GM19397 (cell line): ENCODE results near the gene SLC12A6.
A peak's percentile ranks its signal among the peaks of the same experiment; 100 is the strongest.
"Not testable (repeated sequence)": the region's sequence is repeated elsewhere in the genome, so short reads cannot be mapped to it uniquely, and the experiment has no call there.

ENCODE experiments used
- ATAC-seq: cut with Tn5 transposase; IDR thresholded peaks from one replicate; pipeline ENCODE4 v1.9.1; 2021; ENCODE audit warnings: mild to moderate bottlenecking, moderate library complexity; ENCODE audit not compliant: unreplicated experiment

The SLC12A6 gene

DNA sequence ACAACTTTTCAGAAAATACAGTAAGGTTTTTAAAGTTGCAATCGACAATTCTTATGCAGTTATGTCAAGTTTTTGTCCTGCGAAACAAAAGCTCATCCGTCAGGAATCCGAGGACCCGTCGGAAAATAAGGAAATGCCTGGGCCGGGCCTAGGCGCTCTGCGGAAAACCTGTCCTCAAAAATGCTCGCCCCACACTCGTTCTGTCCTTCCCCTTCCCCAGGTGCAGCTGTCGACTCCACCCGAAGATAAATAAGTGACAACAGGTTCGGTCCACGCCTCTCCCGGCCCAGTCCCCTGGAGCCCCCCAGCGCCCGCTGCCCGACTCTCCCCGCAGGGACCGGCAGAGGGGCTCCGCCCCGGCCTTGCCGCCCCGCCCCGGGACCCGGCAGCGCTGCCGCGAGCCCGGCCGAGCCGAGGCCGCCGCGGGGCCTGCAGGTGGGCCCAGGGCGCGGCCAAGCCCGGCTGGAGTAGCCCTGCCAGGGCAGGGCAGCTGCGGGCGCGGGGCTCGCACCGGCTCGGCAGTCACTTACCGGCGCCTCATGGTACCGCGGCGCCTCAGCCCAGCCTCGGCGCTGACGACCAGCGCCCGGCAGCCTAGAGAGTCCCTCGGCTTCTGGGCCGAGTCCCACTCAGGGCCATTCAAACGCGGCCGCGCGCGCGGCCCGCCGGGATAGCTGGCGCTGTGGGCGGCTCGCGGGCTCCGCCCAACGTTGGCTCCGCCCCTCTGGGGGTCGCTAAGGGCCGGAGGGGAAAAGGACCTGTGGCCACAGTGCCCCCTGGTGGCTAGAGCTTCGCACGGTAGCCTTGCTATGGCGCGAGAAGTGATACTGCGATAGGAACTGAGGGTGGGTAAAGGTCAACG, 127.9 kb downstream of the SLC12A6 start, which contains the start of gene KATNBL1:
Gene KATNBL1 (minus strand): TSS at position 676 of the 862 bp plus-strand sequence. CDS start 46,420 bp downstream, outside the sequence.
- peak; percentile 98 for ATAC-seq

DNA sequence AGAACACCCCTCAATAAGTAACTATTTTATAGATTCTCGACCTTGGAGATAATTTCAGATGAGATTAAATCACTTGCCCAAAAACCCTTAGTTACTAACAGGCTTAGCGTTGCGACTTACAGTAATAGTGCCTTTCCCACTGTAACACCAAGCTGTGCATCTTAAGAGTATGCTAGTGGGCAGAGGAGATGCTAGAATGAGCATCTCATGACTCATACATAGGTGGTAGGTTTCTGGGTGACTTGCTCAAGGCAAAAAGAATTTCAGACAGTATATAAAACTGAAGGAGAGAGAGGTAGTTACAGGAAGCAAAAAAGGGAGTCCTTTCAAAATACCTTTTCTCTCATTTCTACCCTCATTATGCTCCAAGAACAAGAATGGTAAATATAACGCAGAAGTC, 131.6 kb downstream of the SLC12A6 start:
- ATAC-seq, result no peak

DNA sequence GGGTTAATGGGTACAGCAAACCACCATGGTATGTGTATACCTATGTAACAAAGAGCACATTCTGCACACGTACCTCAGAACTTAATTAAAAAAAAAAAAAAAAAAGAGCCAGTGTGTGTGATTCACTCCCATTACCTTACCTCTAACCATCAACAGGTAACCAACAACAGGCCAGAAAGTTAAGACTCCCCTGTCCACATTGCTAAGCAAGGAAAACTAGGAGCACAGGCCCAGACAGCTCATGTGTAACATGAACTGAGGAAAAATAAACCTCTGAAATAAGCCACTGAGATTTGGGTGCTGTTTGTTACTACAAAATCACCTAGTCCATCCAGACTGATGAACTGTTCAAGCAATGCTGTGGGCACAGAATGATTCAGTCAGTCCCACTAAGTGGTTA, 133.6 kb downstream of the SLC12A6 start:
- ATAC-seq, result no peak

DNA sequence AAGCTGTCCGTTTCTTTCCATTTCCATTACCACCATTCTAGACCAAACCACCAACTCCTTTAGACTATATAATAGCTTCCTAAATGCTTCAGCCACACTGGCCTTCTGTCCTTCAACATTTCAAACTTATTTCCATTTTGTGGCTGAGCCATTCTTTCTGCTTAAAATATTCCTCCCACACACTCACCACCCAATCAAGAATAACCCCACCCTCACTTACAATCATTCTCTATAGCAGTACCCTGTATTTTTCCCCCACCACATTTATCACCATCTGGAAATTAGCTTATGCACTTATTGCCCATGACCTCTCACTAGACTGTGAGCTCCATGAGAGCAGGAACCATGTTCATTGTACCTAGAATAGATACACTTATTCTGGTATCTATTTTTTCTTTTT, 134.3 kb downstream of the SLC12A6 start:
- no peak for ATAC-seq

DNA sequence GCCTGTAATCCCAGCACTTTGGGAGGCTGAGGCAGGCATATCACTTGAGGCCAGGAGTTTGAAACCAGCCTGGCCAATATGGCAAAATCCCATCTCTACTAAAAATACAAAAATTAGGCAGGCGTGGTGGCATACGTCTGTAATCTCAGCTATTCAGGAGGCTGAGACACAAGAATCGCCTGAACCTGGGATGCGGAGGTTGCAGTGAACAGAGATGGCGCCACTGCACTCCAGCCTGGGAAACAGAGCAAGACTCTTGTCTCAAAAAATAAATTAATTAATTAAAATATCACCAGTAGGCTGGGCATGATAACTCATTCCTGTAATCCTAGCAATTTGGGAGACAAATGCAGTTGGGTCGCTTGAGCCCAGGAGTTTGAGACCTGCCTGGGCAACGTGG, 144.3 kb downstream of the SLC12A6 start:
- ATAC-seq, result not testable (repeated sequence)

DNA sequence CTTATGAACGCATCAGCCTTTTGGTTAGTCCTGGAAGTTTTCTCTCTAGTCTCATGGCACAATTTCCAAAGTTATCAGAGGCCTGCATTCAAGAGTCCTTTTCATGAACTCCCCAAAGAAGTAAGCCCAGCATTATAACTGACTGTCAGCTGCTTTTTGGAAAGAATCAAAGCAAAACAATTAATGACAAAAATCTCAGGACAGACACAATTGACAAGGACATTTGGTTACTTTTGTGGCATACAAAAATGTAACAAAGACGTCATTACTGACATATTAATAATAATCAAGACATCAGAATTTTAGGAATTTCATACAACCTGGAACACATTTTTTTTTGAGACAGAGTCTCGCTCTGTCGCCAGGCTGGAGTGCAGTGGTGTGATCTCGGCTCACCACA, 148.9 kb downstream of the SLC12A6 start:
- ATAC-seq, result no peak

DNA sequence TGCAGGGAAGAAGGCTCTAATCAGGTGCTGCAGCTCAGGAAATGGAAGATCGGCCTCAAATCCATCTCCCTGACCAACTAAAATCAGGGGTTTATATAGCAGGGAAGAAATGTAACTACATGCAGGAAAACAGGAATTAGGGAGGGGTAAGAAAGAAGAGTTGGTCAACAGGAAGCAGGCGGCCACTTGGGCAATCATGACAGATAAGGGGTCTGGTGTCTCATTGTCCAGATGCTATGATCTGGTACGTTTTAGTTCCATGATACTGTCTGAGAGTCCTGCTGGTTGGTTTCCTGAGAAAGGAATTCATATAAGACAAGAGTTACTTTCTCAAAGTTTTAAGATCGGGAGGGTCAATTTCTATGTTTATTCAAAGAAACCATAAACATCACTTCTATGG, 151.9 kb downstream of the SLC12A6 start:
- no peak for ATAC-seq

DNA sequence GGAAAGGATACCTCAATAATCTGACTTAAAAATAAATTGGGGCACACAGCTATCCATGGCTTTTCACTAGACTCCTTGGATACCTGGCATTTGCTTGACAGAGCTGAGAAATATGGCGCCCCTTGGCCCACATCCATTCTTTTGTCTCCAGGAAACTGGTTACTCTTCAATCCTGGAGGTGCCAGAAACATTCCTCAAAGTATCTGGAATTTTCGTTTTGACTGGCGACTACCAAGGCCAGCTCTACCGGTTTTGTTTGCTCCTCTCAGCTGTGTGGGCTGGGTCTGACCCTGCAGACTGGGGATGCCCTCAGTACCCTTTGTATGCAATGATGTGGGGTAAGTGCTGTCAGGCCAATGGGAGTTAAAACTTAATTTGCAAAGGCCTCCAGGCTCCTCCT, 154.6 kb downstream of the SLC12A6 start:
- no peak for ATAC-seq
